ENCODE results near the gene RNF112. TPM values are rescaled to one million over a fixed set of nuclear protein-coding genes. Genes with fewer than 3 reads are reported as not detected.
A peak's percentile ranks its signal among the peaks of the same experiment; 100 is the strongest.

Gene RNF112
- total and polyA plus RNA-seq, 2 donors, result 3.1 to 17.4 TPM

- WGBS, result 78% methylated on average over 12 of the region's 12 CpGs
- DNase-seq (ENCODE audit: extremely low spot score), result no peak
- no peak overlapping the region for H3K27ac ChIP-seq (ENCODE audit: low read depth)
- no peak overlapping the region for H3K4me3 ChIP-seq (ENCODE audit: low read depth, low read length)
- no peaks in the 10 kb centered on the region for H3K4me1 ChIP-seq (ENCODE audit: insufficient read depth)
- H3K36me3 ChIP-seq (ENCODE audit: insufficient read depth), result no peaks in the 10 kb centered on the region
Measured at GRCh38 chr17:19369846-19370492, 41.1 kb upstream of the RNF112 start.

DNA sequence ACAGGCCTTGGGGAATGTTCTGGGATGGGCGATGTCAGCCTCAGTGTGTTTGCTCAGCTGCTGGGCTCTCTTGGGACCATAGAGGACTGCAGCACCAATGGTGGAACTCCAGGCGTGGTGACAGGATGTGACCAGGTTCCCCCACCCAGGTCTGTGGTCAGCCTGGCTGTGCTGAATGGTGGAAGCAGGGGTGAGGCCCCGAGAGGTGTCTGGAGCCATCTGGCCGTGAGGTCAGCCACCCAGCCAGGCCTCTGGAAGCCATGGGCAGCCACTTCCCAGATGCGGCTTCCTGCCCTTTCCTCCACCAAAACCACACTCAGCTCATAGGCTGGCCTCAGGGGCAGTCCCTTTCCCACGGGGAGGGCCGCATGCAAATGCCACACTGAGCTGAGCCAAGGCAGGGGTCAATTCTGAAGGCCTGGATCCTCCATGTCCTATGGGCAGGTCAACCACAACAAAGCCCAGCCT lies 40.5 kb upstream of the RNF112 start:
- no peak for DNase-seq (ENCODE audit: extremely low spot score)
- no peak overlapping the region for H3K27ac ChIP-seq (ENCODE audit: low read depth)
- no peak overlapping the region for H3K4me3 ChIP-seq (ENCODE audit: low read depth, low read length)
- H3K36me3 ChIP-seq (ENCODE audit: insufficient read depth), result no peaks in the 10 kb centered on the region
- WGBS, result 82% methylated on average over 7 of the region's 7 CpGs
- no peaks in the 10 kb centered on the region for H3K4me1 ChIP-seq (ENCODE audit: insufficient read depth)

DNA sequence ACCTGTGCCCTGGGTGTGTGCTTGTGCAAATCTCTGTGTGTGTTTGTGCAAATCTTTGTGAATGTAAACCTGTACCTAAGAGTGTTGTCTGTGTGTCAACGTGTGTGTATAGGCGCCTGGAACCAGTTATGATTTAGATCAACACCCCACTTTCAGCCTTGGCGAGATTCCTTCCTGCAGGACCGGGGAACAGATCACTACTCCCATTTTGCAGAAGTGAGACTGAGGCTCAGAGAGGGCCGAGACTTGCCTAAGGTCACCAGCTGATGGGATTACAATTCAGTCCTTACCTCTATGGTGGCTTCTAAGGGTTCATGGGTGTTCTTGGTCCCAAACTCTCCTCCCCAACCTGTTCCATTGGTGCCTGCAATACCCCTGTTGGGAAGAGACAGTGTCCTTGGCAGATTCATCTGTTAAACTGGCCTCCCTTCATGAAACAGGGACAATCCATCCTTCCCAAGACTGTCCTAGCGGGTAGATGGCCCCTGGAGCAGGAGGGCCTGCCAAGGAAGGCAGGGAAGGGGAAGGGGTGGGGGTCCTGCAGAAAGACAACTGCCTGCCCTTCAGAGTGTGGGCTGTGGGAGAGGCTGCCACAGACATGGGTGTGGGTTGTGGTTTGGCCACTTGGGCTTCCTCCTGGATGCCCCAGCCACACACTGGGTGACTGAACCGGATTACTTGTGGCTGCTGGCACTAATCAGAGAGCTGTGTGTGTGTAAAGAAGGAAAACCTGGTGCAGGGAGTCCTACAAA lies 39.6 kb upstream of the RNF112 start:
- Histone ChIP-seq H3K27ac (ENCODE audit: low read depth) (no peak overlapping the region), H3K4me1 (ENCODE audit: insufficient read depth) (no peaks in the 10 kb centered on the region), H3K36me3 (ENCODE audit: insufficient read depth) (no peaks in the 10 kb centered on the region), H3K4me3 (ENCODE audit: low read depth, low read length) (no peak overlapping the region)
- DNase-seq (ENCODE audit: extremely low spot score), result no peak
- WGBS, result 90% methylated on average over 7 of the region's 7 CpGs

DNA sequence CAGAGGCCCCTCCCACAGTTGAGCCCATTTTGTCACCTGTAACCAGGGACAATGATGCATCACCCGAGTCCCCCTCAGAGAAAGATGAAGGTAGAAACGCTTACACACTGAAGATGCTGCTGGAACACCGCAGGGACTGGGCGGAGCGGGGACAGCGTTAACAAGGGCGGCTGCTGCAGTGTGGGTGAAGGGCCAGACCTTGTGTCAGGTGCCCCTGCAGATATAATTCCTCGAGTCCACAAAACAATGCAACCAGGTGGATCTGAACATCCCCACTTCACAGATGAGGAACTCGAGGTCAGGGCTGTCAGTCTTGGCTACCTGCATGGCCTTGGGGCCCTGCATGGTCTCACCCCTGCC lies 39.0 kb upstream of the RNF112 start:
- Histone ChIP-seq H3K4me3 (ENCODE audit: low read depth, low read length) (no peak overlapping the region), H3K27ac (ENCODE audit: low read depth) (no peak overlapping the region), H3K36me3 (ENCODE audit: insufficient read depth) (no peaks in the 10 kb centered on the region), H3K4me1 (ENCODE audit: insufficient read depth) (no peaks in the 10 kb centered on the region)
- no peak for DNase-seq (ENCODE audit: extremely low spot score)
- WGBS, result 86% methylated on average over 9 of the region's 9 CpGs

- no peak for DNase-seq (ENCODE audit: extremely low spot score)
Measured at GRCh38 chr17:19372439-19372838, 38.6 kb upstream of the RNF112 start.

DNA sequence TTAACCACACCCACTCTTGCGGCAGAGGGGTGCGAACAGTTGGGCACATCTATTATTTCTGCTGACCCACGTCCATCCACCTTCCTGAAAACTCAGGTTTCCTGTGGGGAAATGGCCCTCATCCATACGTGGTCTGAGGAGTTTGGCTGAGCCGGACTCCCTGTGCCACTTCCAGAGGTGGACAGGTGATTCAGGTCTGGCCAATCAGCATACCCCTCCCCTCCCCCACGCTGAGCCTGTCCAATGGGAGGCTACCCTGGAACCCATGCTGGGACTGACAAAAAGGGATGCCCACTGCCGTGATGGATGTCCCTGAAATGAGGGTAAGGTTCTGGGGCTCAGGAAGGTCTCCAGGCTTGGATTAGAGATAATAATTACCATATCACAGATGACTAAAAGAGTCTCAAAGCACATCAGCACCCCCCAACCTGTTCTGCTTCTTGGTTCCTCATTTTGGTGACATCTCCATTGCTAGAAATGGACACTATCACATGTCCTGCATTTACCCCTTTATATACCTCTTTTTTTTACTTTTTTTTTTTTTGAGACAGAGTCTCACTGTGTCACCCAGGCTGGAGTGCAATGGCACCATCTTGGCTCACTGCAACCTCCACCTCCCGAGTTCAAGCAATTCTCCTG lies 38.0 kb upstream of the RNF112 start:
- WGBS, result 84% methylated on average over 8 of the region's 8 CpGs
- Histone ChIP-seq H3K4me3 (ENCODE audit: low read depth, low read length) (no peak overlapping the region), H3K27ac (ENCODE audit: low read depth) (no peak overlapping the region), H3K4me1 (ENCODE audit: insufficient read depth) (no peaks in the 10 kb centered on the region), H3K36me3 (ENCODE audit: insufficient read depth) (no peaks in the 10 kb centered on the region)
- no peak for DNase-seq (ENCODE audit: extremely low spot score)

More at GRCh38 chr17:19372439-19372838, 38.6 kb upstream of the RNF112 start:
- H3K4me3 ChIP-seq (ENCODE audit: low read depth, low read length), result no peak overlapping the region
- H3K4me1 ChIP-seq (ENCODE audit: insufficient read depth), result no peaks in the 10 kb centered on the region
- 78% methylated on average over 12 of the region's 12 CpGs for WGBS
- H3K27ac ChIP-seq (ENCODE audit: low read depth), result no peak overlapping the region
- H3K36me3 ChIP-seq (ENCODE audit: insufficient read depth), result no peaks in the 10 kb centered on the region

GRCh38 chr17:19374136-19374535 lies 36.9 kb upstream of the RNF112 start:
- H3K4me3 ChIP-seq (ENCODE audit: low read depth, low read length), result no peak overlapping the region
- H3K4me1 ChIP-seq (ENCODE audit: insufficient read depth), result no peaks in the 10 kb centered on the region
- 74% methylated on average over 5 of the region's 5 CpGs for WGBS
- H3K36me3 ChIP-seq (ENCODE audit: insufficient read depth), result no peaks in the 10 kb centered on the region
- H3K27ac ChIP-seq (ENCODE audit: low read depth), result no peak overlapping the region
- DNase-seq (ENCODE audit: extremely low spot score), result no peak

DNA sequence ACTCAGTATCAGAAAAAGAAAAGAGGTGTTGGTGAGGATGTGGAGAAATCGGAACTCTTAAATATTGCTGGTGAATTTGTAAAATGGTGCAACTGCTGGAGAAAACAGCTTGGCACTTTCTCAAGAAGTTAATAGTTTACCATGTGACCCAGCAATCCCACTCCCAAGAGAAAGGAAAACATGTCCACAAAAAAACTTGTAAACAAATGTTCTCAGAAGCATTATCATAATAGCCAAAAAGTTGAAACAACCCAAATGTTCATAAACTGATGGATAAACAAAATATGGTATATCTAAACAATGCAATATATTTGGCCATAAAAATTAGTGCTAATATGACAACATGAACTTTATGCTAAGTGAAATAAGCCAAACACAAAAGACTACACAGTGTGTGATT lies 35.3 kb upstream of the RNF112 start:
- H3K36me3 ChIP-seq (ENCODE audit: insufficient read depth), result peaks cover 2% of the 10 kb centered on the region
- no peak overlapping the region for H3K4me3 ChIP-seq (ENCODE audit: low read depth, low read length)
- no peak for DNase-seq (ENCODE audit: extremely low spot score)
- WGBS, result 65% methylated on average over 1 of the region's 1 CpG
- no peak overlapping the region for H3K27ac ChIP-seq (ENCODE audit: low read depth)
- H3K4me1 ChIP-seq (ENCODE audit: insufficient read depth), result no peaks in the 10 kb centered on the region

DNA sequence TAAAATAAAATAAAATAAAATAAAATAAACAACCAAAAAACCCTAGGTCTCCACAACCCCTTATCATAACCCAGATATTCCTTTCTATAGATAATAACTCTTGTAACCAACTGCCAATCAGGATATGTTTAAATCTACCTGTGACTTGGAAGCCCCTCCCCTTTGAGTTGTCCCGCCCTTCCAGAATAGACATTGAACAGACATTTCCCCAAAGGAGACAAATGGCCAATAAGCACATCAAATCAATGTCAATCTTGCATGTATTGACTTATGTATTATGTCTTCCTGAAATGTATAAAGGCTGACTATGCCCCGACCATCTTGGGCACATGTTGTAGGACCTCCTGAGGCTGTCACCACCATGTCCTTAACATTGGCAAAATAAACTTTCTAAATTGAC lies 34.2 kb upstream of the RNF112 start:
- WGBS, result 57% methylated on average over 2 of the region's 2 CpGs
- H3K27ac ChIP-seq (ENCODE audit: low read depth), result no peak overlapping the region
- no peak overlapping the region for H3K4me3 ChIP-seq (ENCODE audit: low read depth, low read length)
- no peak for DNase-seq (ENCODE audit: extremely low spot score)
- no peaks in the 10 kb centered on the region for H3K4me1 ChIP-seq (ENCODE audit: insufficient read depth)
- H3K36me3 ChIP-seq (ENCODE audit: insufficient read depth), result peaks cover 5% of the 10 kb centered on the region

GRCh38 chr17:19377602-19378415 lies 33.2 kb upstream of the RNF112 start:
- under 1% methylated on average over 67 of the region's 67 CpGs for WGBS
- H3K4me1 ChIP-seq (ENCODE audit: insufficient read depth), result no peaks in the 10 kb centered on the region
- peaks cover 5% of the 10 kb centered on the region for H3K36me3 ChIP-seq (ENCODE audit: insufficient read depth)
- H3K4me3 ChIP-seq (ENCODE audit: low read depth, low read length), result peak overlapping the region; percentile 47
- peak overlapping the region; percentile 88 for H3K27ac ChIP-seq (ENCODE audit: low read depth)
- peak; percentile 95 for DNase-seq (ENCODE audit: extremely low spot score)

DNA sequence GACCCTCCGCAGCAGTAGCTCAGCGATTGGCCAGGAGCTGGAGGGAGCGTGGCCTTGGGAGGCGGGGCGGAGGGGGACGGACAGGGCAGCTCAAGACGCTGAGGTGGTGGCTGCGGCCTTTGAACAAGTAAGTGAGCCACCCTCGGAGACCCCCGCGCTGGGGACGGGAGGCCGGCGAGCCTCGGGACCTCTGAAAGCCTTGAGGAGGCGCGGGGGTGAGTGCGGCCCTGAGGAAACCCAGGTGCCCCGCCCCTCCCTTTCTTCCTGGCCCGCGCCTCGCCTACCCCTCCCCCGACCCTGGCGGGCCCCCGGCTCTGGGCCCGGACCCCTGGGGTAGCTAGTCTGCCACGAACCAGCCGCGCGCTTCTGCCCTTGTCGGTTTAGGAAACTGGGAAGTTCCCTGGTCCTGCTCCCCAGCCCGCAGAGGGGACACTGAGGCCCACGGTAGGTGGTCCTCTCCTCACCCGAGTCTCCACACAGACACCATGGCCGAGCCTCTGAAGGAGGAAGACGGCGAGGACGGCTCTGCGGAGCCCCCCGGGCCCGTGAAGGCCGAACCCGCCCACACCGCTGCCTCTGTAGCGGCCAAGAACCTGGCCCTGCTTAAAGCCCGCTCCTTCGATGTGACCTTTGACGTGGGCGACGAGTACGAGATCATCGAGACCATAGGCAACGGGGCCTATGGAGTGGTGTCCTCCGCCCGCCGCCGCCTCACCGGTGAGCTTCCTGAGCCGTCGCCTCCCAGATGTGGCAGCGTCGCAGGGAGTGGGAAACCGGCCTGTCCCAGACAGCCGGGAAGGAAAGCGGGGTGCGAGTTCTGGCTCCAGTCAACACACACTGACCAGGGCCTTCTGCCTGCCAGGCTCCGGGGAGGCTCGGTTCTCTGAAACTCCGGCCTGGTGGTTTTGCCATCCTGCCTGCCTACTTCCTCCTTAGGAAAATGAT lies 32.3 kb upstream of the RNF112 start, which contains the start of gene MAPK7:
Gene MAPK7 (plus strand): TSS at position 83 of the 945 bp plus-strand sequence. CDS start 403 bp downstream, at position 486.
- DNase-seq (ENCODE audit: extremely low spot score), result no peak
- H3K27ac ChIP-seq (ENCODE audit: low read depth), result peak within 1 kb of the TSS; percentile 88

GRCh38 chr17:19379361-19380065 lies 31.5 kb upstream of the RNF112 start:
- no peak for DNase-seq (ENCODE audit: extremely low spot score)
- Histone ChIP-seq H3K27ac (ENCODE audit: low read depth) (no peak overlapping the region), H3K36me3 (ENCODE audit: insufficient read depth) (peaks cover 5% of the 10 kb centered on the region), H3K4me3 (ENCODE audit: low read depth, low read length) (peak overlapping the region; percentile 67), H3K4me1 (ENCODE audit: insufficient read depth) (no peaks in the 10 kb centered on the region)
- 67% methylated on average over 13 of the region's 13 CpGs for WGBS

More for the DNA sequence above, 32.3 kb upstream of the RNF112 start, which contains the start of gene MAPK7:
- Histone ChIP-seq H3K36me3 (ENCODE audit: insufficient read depth) (peaks cover 5% of the 10 kb centered on the region), H3K4me3 (ENCODE audit: low read depth, low read length) (peak within 1 kb of the TSS; percentile 67), H3K4me1 (ENCODE audit: insufficient read depth) (no peaks in the 10 kb centered on the region)
- WGBS, result 3% methylated on average over 69 of the region's 69 CpGs

Data from urinary bladder (tissue), 4 donors.